Sciatic nerve (tissue), 2 donors: ENCODE data around the gene NCAN. TPM values are rescaled to one million over a fixed set of nuclear protein-coding genes. Genes with fewer than 3 reads are reported as not detected.
"Not testable (repeated sequence)": the region's sequence is repeated elsewhere in the genome, so short reads cannot be mapped to it uniquely, and the experiment has no call there.

ENCODE experiments used
- ATAC-seq: fragments of 200-7000 bp; cut with Tn5 transposase; one replicate; pipeline ENCODE4 v1.9.1; 2020; ENCODE audit warnings: mild to moderate bottlenecking, moderate library complexity
- DNase-seq: peaks from one replicate; pipeline ENCODE4 v3.0.0-alpha.2; 2020; ENCODE audit warnings: low spot score
- intact Hi-C: fragments of 100-400 bp; cut with DNase I; formaldehyde crosslinking; loops from one replicate; pipeline ENCODE4 v1.14.2; 2022
- total RNA-seq: library from RNA; stranded (reverse); fragmentation: NEBNext Ultra II Directional; extraction: Animal tissue kit (Norgen Biotek cat#: 25700); gene quantifications from one replicate; pipeline ENCODE4 v1.2.1, GENCODE V29; 2021
- donor health status: DM: no; HTN: no; CAD: no.
- donor health status: DM: no; HTN: no; CAD: no.

NCAN gene
- total RNA-seq, 1 donor from 2014 or later: not detected

DNA sequence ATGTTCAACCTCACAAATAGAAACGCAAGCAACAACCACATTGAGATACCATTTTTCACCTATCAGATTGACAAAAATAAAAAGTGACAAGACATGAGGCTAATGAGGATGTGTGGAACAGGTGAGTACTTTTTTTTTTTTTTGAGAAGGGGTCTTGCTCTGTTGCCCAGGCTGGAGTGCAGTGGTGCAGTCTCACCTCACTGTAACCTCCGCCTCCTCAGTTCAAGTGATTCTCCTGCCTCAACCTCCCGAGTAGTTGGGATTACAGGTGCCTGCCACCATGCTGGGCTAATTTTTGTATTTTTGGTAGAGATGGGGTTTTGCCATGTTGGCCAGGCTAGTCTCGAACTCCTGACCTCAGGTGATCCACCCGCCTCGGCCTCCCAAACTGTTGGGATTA lies 41.7 kb downstream of the NCAN start:
- ATAC-seq, intact Hi-C loops, DNase-seq: not testable (repeated sequence)

DNA sequence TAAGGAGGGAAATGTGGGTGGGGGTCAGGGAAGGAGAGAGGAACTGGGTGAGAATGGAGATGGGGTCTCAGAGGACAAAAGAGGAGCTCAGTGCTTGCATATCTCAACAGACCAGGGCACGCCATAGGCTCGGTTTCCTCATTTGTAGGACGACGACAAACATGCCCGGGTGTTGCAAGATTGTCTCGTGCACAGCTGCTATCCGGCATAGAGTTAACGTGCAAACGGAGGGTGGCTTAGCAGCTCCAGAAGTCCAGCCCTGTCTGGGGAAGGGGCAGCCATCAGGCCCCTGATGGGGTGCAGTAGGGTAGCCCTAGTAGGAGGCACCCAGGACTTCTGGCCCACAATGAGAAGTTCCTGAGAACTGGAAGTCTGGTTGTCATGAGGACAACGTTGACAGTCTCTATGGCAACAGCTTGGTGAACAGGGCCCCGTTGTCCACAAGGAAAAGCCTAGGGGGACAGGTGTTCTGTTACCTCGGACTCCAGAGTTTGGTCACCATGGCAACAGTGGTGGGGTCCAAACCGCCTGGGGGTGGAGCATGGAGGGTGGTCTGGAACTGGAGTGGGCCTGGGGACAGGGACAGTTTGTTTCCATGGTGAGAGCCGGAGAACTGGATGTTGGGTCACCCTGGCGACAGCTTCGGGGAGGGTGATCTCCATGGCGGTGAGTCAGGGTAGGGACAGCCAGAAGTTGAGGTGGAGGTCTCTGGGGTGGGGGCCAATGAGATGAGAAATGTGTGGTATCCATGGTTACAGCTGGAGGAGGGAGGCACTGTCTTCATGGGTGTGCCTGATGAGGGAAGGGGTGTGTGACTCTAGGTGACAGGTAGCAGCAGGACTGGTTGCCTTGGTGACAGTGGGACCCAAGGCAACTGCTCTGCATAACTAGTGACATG lies 44.6 kb downstream of the NCAN start:
- DNase-seq: no peak
- no peak for ATAC-seq
- intact Hi-C loops: no loop called here

DNA sequence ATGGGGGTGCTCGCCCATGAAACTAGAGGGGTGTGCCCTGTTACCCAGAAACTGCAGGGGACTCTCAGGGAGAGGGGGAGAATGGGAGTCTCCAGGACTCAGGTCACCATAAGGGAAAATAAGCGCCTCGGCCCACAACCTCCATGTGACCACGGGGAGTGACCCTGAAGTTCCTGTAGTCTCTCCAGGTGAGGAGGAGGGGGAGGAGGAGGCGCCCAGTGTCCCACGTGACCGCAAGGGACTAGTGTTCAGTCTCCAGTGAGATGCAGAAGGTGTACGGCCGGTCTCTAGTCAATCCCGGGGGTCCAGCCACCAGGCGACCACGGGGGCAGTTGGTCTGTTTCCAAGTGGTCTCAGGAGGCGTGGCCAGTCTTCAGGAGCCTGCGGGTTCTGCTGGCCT lies 45.4 kb downstream of the NCAN start:
- DNase-seq: no peak
- ATAC-seq: no peak
- intact Hi-C loops: no loop called here

DNA sequence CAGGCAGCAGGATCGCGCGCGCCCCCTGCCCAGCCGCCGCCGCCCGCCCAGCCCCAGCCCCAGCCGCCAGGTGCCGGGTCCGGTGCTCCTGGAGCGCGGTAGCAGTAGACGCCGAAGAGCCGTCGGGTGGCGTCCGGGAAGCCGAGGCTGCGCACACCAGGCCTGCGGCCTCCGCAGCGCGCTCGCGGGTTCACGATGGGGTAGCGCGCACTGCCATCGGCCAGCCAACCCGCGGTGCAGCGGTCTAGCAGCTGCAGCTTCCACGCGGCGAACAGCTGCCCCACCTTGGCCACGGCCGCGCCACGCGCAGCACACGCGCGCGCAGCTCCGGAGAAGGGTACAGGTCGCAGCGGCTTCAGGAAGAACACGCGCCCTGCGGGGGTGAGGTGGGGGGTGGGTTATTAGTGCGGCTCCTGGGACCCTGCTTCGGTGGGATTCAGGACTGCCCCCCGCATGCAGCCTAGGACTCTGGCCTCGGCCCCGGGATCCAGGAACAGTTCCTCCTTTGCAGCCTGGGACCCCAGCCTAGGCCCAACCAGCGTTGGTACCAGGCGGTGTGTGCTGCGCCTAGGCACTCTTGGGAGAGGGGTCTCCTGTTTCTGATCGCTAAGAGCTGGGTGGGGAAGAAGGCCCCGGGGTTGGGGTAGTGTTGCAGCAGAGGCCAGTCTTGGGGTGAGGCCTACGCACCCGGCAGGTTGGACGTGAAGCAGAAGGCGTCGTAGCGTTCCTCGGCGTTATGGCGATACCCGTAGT lies 46.3 kb downstream of the NCAN start:
- DNase-seq: no peak
- no peak for ATAC-seq
- intact Hi-C loops: no loop called here

DNA sequence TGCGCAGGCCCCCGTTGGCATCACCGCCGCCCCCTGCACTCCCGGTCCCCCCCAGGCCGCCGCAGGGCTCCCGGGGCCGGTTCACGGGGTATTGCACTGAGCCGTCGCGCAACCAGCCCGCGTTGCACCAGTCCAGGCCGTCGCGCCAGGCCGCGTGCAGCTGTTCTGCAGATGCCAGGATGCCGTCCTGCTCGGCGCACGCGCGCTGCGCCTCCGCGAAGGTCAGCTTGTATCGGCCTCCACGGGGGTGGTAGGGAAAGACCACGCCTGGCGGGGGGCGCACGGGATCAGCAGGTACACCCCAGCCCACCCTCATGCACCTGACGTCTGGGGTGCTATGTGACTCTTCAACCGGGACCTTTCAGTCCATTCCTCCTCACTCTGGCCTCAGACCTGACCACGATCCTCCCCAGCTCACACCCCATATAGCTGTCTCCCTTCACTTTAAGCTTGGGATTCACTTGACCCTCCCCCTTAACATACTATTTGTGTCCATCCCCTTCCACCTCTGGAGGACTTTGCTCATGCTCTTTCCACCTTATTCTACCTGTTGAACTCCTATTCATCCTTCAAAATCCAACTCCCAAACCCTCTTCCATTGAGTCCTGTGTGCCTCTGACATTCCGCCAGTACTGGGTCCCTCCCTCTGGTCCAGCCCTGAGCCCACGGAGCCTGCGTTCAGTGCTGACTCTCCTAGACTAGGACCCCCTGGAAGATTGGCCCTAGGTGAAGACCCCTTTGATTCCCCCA lies 47.0 kb downstream of the NCAN start:
- DNase-seq: no peak
- no peak for ATAC-seq
- intact Hi-C loops: no loop called here

DNA sequence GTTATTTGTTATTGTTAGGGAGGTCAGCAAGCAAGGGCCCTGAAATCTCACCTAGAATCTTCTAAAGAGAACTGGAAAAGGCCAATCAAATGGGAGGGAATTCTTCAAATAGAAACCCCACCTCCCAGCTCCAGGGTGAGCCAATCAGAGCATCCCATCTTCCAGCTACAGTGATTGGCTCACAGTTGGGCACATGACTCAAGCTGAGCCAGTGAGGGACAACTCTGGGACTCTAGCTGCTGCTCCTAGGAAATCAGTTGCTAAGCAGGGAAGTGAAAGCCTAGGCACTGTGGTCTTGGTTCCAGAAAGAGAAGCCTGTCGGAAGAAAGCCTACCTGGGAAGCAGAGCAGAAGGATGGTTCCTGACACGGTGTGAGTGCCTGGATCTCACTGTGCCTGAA lies 48.0 kb downstream of the NCAN start:
- intact Hi-C loops: no loop called here
- ATAC-seq (no peak), DNase-seq (no peak)

DNA sequence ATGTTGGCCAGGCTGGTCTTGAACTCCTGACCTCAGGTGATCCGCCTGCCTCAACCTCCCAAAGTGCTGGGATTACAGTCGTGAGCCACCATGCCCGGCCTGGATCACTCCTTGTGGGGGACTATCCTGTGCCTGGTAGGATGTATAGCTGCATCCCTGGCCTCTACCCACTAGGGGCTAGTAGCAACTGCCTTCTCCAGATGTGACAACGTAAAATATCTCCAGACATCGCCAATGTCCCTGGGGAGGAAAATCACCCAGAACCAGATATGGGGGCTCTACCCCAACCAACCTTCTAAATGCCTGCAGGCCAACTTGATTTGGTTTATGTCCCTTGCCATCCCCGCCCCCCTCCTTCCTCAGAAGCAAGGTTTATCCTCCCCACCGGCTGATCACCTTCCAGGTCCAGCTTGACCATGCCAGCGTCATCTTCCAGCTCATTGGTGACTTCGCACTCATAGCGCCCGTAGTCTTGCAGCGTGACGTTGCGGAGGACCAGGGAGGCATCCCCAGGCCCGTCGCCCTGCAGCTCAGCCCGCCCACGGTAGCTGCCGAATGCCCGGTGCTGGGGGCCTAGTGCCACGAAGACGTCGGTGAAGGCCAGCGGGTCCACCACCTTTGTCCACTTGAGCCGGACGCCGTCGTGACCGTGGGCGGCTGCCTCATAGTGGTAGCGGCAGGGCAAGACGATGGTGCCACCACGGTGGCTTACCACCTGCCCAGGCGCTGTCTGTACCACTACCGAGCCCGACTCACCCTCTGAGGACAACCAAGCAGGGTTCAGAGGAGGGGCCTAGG lies 48.9 kb downstream of the NCAN start:
- DNase-seq: no peak
- ATAC-seq: no peak
- intact Hi-C loops: no loop called here

DNA sequence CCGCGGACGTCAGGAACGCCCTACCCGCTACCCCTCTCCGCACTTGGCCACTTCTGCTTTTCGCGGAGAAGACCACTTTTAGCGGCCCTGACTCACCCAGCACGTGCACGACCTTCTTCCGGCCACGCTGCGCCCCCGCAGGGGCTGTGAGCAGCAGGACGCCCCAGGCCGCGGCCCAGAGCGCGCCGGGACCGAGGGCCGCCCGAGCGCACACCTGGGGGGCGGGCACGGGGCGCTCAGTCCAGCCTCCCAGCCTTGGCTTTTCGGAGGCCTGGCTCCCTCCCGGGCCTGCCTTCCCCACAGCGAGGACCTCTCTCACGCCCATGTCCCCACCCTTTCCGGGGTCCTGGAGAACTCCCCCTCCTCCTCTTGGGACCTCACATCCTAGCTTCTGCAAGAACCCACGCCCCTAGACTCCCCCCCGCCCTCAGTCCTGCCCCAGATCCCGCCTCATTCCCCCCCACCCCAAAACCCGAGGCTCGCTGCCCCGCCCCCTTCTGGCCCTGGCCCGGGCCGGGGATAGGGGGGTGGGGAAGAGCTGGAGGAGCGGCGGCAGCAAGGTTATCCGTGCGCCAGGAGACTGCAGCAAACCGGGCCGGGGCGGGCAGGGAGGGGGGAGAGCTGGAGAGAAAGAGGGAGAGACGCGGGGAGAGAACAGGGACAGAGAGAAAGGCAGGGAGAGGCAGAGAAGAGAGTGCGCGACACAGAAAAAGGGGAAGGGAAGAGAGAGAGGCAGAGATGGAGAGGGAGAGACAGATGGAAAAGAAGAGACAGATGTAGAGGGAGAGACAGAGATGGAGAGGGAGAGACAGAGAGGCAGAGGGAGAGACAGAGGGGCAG lies 49.8 kb downstream of the NCAN start:
- no peak for ATAC-seq
- intact Hi-C loops: no loop called here
- no peak for DNase-seq

DNA sequence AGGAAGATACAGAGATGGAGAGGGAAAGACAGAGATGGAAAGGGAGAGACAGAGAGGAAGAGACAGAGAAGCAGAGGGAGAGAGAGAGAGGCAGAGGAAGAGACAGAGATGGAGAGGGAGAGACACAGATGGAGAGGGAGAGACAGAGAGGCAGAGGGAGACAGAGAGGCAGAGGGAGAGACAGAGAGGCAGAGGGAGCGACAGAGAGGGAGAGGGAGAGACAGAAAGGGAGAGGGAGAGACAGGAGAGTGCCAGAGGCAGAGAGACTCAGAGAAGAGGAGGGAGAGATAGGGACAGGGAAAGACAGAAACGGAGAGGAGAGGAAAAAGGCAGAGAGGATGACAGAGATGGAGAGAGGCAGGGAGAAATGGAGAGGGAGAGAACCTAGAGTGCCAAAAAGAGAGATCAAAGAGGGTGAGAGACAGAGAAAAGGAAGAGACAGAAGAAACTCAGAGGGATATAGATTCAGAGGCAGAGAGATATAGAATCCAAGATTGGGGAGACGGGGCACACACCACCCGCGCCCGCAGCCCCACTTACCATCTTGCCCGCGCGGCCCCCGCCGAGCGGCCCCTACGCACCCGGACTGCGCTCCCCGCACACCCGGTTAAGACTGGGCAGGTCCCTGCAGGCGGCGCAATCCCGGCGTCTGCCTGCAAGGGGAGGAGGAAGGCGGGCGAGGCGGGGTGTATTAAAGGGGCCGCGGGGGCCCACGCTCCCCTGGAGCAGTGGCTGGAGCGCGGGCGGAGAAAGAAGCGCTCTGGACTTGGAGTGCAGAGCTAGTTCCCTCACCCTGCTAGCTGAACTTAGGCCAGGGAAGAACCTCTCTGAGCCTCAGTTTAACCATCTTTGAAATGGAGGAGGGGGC lies 50.7 kb downstream of the NCAN start:
- ATAC-seq: no peak
- intact Hi-C loops: no loop called here
- DNase-seq: no peak

DNA sequence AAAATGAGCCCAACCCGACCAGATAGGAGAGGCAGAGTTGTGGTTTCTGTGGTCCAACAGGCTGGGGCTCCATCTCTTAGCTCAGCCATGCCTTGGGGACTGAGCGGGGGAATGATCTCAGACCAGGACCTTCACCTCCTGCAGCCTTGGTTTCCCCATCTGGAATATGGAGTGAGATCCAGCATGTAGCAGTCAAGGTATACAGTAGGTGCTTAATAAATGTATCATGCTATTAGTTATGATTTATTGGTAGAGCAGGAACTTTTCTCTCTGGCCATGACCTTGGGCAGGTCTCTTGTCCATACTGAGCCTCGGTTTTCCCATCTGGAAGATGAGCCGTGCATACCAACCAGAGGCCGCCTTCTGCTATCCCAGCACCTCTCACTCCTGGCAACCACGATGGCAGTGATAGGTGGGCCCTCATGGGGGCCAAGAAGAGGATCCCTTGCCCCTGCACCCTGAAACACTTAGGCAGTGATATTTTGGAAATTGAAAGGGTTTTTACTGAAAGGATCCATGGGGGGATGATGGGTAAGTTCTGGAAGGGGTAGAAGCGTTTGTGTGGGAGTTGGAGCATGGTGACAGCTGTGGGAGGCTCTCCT lies 52.2 kb downstream of the NCAN start:
- intact Hi-C loops: no loop called here
- DNase-seq (no peak), ATAC-seq (no peak)

DNA sequence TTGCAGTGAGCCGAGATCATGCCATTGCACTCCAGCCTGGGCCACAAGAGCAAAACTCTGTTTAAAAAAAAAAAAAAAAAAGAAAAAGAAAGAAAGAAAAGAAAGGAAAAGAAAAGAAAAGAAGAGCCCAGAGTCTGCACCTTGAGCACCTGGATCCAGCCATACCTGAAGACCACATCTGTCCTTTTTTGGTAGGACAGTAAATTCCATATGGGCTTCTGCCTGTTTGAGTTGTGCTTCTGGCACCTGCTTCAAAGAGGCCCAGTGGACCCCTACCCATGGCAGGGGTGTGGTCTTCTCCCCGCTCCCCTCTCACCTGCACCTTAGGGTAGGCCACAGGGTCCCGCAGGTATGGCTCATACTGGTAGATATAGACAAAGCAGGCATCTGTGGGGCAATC lies 55.5 kb downstream of the NCAN start:
- DNase-seq: no peak
- ATAC-seq: no peak
- intact Hi-C loops: no loop called here

DNA sequence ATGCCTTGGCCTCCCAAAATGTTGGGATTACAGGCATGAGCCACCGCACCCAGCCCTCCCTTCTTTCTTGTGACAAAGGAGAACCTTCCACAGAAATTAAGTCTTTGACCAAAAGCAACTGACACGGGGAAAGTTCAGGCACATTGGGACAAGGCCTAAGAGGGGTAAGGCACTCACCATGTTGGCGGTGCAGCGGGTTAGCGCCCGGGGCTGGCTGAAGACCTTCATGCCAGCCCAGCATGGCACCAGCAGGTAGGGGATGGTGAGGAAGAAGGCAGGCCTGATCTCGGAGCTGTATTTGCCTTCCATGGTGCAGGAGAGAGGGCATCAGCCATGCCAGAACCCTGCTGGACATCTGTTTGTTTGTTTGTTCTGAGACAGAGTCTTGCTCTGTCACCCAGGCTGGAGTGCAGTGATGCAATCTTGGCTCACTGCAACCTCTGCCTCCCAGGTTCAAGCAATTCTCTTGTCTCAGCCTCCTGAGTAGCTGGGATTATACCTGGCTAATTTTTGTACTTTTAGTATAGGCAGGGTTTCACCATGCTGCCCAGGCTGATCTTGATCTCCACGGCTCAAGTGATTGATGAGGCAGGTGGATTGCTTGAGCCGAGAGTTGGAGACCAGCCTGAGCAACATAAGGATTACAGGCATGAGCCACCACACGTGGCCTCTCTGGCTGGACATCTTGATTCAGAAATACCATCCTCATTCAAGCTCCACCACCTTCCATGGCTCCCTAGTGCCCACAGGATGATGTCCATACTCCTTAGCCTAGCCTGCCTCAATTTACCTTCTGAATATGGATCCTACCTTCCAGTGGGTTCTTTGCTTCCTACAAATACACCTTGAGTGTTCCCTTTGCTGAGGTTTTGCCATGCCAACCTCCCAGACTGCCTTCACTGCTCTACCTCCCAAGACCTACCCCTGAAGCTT lies 57.0 kb downstream of the NCAN start:
- ATAC-seq (no peak), DNase-seq (no peak)
- intact Hi-C loops: no loop called here

DNA sequence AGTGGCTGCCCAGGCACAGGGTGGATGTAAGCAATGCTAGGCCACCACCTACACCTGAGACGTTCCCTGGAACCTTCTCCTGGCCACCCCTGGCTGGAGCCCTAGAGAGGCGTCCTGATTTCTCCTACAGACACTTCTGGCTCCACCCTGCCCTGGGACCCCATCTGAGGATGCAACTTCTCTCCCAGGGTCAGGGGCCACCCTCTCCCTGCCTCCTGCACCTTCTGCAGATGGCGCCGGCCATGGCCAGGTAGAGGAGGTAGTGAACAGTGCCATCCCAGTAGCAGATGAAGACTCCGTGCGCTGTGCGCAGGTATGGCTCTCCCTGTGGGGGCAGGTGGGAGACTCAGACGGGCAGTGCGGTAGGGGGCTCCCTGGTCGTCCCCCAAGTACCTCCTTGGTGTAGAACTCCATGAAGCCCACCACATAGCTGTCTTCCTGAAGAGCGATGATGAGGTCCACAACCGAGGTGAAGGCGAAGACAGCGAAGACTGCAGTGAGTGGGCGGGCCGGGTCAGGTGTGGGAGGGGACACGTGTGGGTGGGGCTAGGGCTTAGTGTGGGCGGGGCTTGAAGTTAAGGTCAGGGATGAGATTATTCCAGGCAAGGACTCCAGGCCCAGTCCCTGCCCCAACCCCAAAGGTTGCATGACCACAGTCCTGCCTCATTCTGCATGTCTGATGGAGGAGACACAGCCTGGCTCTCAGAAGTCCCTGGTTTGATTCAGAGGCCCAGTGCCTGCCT lies 58.4 kb downstream of the NCAN start:
- ATAC-seq: no peak
- intact Hi-C loops: no loop called here

DNA sequence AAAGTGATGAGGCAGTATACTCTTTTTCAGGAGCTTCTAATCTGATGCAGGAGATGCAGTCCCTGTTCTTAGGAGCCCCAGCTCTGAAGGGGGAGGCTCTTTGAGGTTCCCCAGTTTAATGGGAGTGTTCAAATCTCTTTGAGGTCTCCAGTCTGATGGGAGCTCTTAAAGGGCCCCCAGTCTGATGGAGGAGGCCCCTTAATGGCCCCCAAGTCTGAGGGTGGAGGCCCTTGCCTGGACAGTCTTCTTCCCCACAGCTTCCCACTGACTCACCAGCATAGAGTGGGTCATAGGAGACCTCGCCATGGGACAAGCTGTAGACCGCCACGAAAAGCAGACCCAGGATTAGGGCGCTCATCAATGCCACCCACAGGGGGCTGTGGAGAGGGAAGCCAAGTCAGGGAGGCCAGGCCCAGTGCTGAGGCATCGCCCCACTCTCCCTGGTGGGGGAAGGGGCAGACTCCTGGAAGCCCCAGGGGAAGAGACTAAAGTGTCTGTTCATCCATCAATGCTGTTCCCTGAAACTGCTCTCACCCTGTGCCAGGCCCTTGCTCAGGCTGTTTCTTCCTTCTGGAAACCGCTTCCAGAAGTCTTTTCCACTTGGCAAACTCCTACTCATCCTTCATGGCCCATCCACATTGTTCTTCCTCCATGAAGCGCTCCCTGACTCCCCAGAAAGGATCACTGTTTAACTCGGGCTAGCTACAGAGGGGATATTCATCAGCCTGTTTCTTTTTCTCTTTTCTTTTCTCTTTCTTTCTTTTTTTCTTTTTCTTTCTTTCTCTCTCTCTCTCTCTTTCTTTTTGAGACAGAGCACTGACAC lies 59.2 kb downstream of the NCAN start:
- no peak for ATAC-seq
- DNase-seq: no peak
- intact Hi-C loops: no loop called here

More for the DNA sequence above, 58.4 kb downstream of the NCAN start:
- no peak for DNase-seq
